Activated T-helper 1 cell treated with anti-CD3 and anti-CD28 coated beads, Interleukin-12 subunit alpha, Interleukin-12 subunit beta, Interleukin-2, Interleukin-4 antibody, amounts not matched to agents 30 ng/mL and 10 ng/mL and 1 ng/mL, durations not matched to agents 14 hours and 24 hours and 36 hours (primary cell): ENCODE measurements around the gene NEK10. TPM values are rescaled to one million over a fixed set of nuclear protein-coding genes. Genes with fewer than 3 reads are reported as not detected.
"Not testable (repeated sequence)": the region's sequence is repeated elsewhere in the genome, so short reads cannot be mapped to it uniquely, and the experiment has no call there.

Source experiments
- DNase-seq: peaks from one replicate; pipeline ENCODE4 v3.0.0; 2021; ENCODE audit warnings: low spot score
- H3K27ac Mint-ChIP-seq: one replicate; pipeline ENCODE4 v1.8.0; 2021; ENCODE audit warnings: mild to moderate bottlenecking, mixed read lengths
- H3K27me3 Mint-ChIP-seq: one replicate; pipeline ENCODE4 v1.8.0; 2022; ENCODE audit warnings: mild to moderate bottlenecking, moderate library complexity, mixed read lengths; ENCODE audit not compliant: insufficient read depth
- H3K36me3 Mint-ChIP-seq: one replicate; pipeline ENCODE4 v1.8.0; 2021; ENCODE audit warnings: low read depth, mixed read lengths
- H3K4me1 Mint-ChIP-seq: one replicate; pipeline ENCODE4 v1.8.0; 2021; ENCODE audit warnings: low read depth, mixed read lengths
- H3K4me3 Mint-ChIP-seq: one replicate; pipeline ENCODE4 v1.8.0; 2021; ENCODE audit warnings: mild to moderate bottlenecking, moderate library complexity, mixed read lengths
- H3K9me3 Mint-ChIP-seq: one replicate; pipeline ENCODE4 v1.8.0; 2021; ENCODE audit warnings: mixed read lengths
- intact Hi-C: fragments of 100-400 bp; cut with micrococcal nuclease; formaldehyde crosslinking; loops from one replicate; pipeline ENCODE4 v1.15.1; 2024
- total RNA-seq: library from RNA; stranded (reverse); gene quantifications from 2 replicates; pipeline ENCODE4 v1.2.3, GENCODE V29; 2022

NEK10 gene
- total RNA-seq, 1 donor from 2014 or later, result 0.57 TPM

DNA sequence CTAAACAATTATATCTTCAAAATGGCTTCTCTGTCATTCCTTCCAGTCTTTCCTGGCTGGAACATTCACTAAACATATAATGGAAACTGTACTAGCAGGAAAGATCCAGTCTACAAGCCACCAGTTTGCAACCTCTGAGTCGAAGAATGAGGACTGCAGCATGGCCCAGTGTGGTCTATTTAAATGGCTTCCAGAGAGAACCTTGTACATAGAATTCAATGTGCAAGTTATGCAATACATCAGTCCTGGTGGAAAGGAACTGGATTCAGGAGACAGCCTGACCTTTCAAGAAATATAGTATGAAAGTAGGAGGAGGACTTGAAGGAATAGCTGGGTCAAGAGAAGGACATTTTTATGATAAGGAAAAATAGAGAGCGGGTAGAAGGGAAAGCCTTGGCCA is 49.9 kb downstream of the NEK10 start:
- H3K36me3 Mint-ChIP-seq, result no peaks in the 10 kb centered on the region
- H3K4me1 Mint-ChIP-seq, result no peaks in the 10 kb centered on the region
- DNase-seq, result no peak
- H3K27me3 Mint-ChIP-seq, result no peaks in the 10 kb centered on the region
- no peaks in the 10 kb centered on the region for H3K9me3 Mint-ChIP-seq
- H3K27ac Mint-ChIP-seq, result no peak overlapping the region
- intact Hi-C loops, result no loop called here
- H3K4me3 Mint-ChIP-seq, result no peak overlapping the region

GRCh38 chr3:27317096-27317495 is 52.1 kb downstream of the NEK10 start:
- Mint-ChIP-seq H3K9me3 (no peaks in the 10 kb centered on the region), H3K27me3 (no peaks in the 10 kb centered on the region), H3K4me1 (no peaks in the 10 kb centered on the region), H3K27ac (no peak overlapping the region), H3K36me3 (no peaks in the 10 kb centered on the region), H3K4me3 (no peak overlapping the region)
- intact Hi-C loops, result no loop called here
- no peak for DNase-seq

DNA sequence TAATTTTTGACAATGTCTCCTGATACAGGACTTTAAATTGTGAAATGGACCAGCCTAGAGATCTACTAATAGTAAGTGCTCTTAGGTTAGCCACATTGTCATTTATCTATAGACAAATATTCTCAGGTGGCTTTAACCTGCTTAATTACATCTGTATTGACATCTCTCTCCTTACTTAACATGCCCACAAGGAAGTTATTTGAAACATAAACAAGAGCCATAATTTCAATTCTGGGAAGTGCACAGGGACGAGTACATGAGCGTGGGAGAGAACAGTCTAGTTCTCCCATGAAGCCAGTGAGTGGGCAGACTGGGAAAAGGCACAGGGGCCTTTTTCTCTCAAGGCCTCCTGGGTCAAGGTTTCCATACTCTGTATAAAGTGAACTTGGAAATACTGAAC is 54.2 kb downstream of the NEK10 start:
- intact Hi-C loops, result no loop called here
- peaks cover 6% of the 10 kb centered on the region for H3K27me3 Mint-ChIP-seq
- no peak for DNase-seq
- H3K4me3 Mint-ChIP-seq, result no peak overlapping the region
- H3K27ac Mint-ChIP-seq, result no peak overlapping the region
- H3K36me3 Mint-ChIP-seq, result no peaks in the 10 kb centered on the region
- no peaks in the 10 kb centered on the region for H3K9me3 Mint-ChIP-seq
- no peaks in the 10 kb centered on the region for H3K4me1 Mint-ChIP-seq

DNA sequence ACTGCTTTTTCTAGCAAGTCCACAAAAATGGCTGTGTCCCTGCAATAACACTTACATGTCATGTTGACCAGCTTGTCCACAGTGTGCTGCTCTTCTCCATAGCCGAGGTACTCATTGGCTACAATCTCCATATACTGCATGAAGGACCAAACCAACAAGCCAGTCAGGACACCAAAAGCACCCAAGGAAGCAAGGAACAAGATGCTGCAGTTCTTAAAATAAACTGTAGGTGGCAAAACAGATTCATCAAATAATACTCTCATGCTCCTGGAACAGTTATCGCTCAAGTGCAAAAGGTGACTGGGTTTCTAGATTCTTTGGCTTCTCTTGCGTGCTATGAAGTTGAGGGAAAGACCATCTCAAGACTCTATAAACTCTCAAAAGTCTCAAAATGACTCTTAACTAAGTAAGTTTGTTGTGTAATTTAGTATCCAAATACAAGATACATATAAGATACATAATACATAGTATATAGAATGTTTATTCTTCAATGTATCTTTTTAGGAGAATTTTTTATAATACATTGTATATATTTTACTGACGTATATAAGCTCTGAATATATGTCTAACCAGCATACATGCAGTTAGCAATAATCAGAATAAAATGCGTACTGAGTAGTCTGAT is 57.0 kb downstream of the NEK10 start:
- H3K9me3 Mint-ChIP-seq, result no peaks in the 10 kb centered on the region
- peaks cover 13% of the 10 kb centered on the region for H3K27me3 Mint-ChIP-seq
- H3K4me3 Mint-ChIP-seq, result no peak overlapping the region
- no peak for DNase-seq
- H3K36me3 Mint-ChIP-seq, result no peaks in the 10 kb centered on the region
- H3K27ac Mint-ChIP-seq, result no peak overlapping the region
- no peaks in the 10 kb centered on the region for H3K4me1 Mint-ChIP-seq
- intact Hi-C loops, result loop anchor here (1.0 to 5.0 kb wide), 4 partner anchors 45 to 1020 kb away; no protein-coding TSS in a partner anchor

DNA sequence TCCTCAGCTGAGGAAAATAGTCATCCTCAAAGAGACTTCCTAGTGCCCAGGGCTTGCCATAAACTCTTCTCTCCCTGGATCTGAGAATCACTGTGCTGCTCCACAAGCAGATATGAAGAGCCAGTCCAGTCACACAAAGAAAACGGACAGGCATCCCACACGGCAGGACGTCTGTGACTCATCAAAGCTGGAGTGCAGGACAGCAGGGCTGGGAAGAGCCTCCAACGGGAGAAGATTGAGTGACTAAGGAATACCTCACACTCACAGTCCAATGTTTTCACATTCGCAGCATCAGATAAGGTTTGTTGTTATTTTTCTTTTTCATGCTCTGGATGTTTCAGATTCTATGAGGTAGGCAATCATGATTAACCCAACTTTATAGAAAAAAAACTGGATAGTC is 57.8 kb downstream of the NEK10 start:
- H3K4me1 Mint-ChIP-seq, result no peaks in the 10 kb centered on the region
- no peaks in the 10 kb centered on the region for H3K36me3 Mint-ChIP-seq
- H3K9me3 Mint-ChIP-seq, result no peaks in the 10 kb centered on the region
- H3K27me3 Mint-ChIP-seq, result peaks cover 13% of the 10 kb centered on the region
- H3K4me3 Mint-ChIP-seq, result no peak overlapping the region
- H3K27ac Mint-ChIP-seq, result no peak overlapping the region
- no peak for DNase-seq
- intact Hi-C loops, result loop anchor here (5.0 kb wide), 2 partner anchors 46 to 1021 kb away; no protein-coding TSS in a partner anchor

- Mint-ChIP-seq H3K27me3 (peaks cover 13% of the 10 kb centered on the region), H3K4me3 (no peak overlapping the region), H3K27ac (no peak overlapping the region), H3K4me1 (no peaks in the 10 kb centered on the region), H3K9me3 (no peaks in the 10 kb centered on the region), H3K36me3 (no peaks in the 10 kb centered on the region)
- no peak for DNase-seq
- intact Hi-C loops, result loop anchor here (5.0 kb wide), 2 partner anchors 47 to 1022 kb away; no protein-coding TSS in a partner anchor
Observed at GRCh38 chr3:27310688-27311087, 58.5 kb downstream of the NEK10 start.

- no peaks in the 10 kb centered on the region for H3K4me1 Mint-ChIP-seq
- no peak for DNase-seq
- intact Hi-C loops, result no loop called here
- no peaks in the 10 kb centered on the region for H3K36me3 Mint-ChIP-seq
- H3K4me3 Mint-ChIP-seq, result no peak overlapping the region
- H3K9me3 Mint-ChIP-seq, result no peaks in the 10 kb centered on the region
- peaks cover 13% of the 10 kb centered on the region for H3K27me3 Mint-ChIP-seq
- no peak overlapping the region for H3K27ac Mint-ChIP-seq
Observed at GRCh38 chr3:27307566-27307965, 61.6 kb downstream of the NEK10 start.

GRCh38 chr3:27302891-27303290 is 66.3 kb downstream of the NEK10 start:
- peaks cover under 1% of the 10 kb centered on the region for H3K27me3 Mint-ChIP-seq
- intact Hi-C loops, result no loop called here
- H3K4me3 Mint-ChIP-seq, result no peak overlapping the region
- no peak for DNase-seq
- peaks cover 5% of the 10 kb centered on the region for H3K9me3 Mint-ChIP-seq
- no peak overlapping the region for H3K27ac Mint-ChIP-seq
- H3K4me1 Mint-ChIP-seq, result no peaks in the 10 kb centered on the region
- no peaks in the 10 kb centered on the region for H3K36me3 Mint-ChIP-seq

- H3K27ac Mint-ChIP-seq, H3K27me3 Mint-ChIP-seq, intact Hi-C loops, DNase-seq, H3K36me3 Mint-ChIP-seq, H3K9me3 Mint-ChIP-seq, H3K4me1 Mint-ChIP-seq, H3K4me3 Mint-ChIP-seq: not testable (repeated sequence)
Observed at GRCh38 chr3:27298981-27299380, 70.2 kb downstream of the NEK10 start.

- Mint-ChIP-seq H3K9me3 (no peaks in the 10 kb centered on the region), H3K27me3 (peaks cover 2% of the 10 kb centered on the region), H3K4me1 (no peaks in the 10 kb centered on the region), H3K27ac (no peak overlapping the region), H3K36me3 (no peaks in the 10 kb centered on the region), H3K4me3 (no peak overlapping the region)
- no peak for DNase-seq
- intact Hi-C loops, result no loop called here
Observed at GRCh38 chr3:27293939-27294338, 75.2 kb downstream of the NEK10 start.

GRCh38 chr3:27290760-27291159 is 78.4 kb downstream of the NEK10 start:
- Mint-ChIP-seq H3K36me3 (no peaks in the 10 kb centered on the region), H3K4me3 (no peak overlapping the region), H3K27ac (no peak overlapping the region), H3K27me3 (peaks cover 2% of the 10 kb centered on the region), H3K4me1 (no peaks in the 10 kb centered on the region), H3K9me3 (no peaks in the 10 kb centered on the region)
- intact Hi-C loops, result no loop called here
- DNase-seq, result no peak

DNA sequence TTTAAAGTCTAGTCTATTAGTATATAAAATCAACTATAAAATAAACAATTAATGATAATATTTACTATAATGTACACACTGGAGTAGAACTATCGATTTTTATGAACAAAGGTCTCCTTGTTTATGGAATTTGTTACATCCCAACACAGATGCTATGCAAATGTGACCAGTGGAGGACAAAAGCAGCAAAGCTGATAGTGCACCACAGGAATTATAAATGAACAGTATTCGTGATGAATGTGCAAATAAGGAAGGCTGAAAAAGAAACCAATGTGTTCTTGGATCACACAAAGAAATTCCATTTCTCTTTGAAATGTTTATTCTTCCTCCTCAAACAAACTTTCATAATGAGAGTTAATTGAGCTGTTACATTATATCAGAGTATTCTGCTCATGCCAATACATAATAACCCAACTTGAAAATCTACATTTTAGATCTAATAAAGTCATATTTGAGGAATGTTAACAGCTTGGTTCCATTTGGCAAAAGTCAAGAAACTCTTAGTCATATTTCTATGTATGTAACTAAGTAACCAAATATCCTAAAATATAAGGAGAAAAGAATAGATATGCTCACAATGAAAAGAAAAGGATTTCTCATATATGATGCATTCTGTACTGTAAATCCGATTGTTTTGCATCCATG is 79.3 kb downstream of the NEK10 start:
- peaks cover 2% of the 10 kb centered on the region for H3K27me3 Mint-ChIP-seq

DNA sequence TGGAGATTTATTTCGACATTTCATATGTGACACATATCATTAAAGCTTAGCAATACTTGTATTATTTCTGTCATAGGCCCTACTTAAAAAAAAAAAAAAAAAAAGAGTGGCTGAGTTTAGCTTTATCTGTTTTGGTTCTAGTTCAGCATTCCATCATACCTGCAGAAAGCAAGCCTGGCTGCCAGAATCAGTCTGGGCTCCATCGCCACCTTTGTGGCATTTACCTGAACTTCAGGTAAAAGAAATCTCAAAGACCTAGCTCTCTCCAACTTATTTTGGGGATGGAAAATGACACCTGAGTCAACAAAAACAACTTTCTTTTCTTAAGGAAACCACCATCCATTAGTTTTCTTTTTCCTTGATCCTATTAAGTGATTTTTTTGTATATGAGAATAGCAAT is 82.1 kb downstream of the NEK10 start:
- Mint-ChIP-seq H3K9me3 (no peaks in the 10 kb centered on the region), H3K36me3 (no peaks in the 10 kb centered on the region), H3K27me3 (peaks cover 2% of the 10 kb centered on the region), H3K27ac (no peak overlapping the region), H3K4me3 (no peak overlapping the region), H3K4me1 (no peaks in the 10 kb centered on the region)
- intact Hi-C loops, result no loop called here
- no peak for DNase-seq

More for the DNA sequence above, 79.3 kb downstream of the NEK10 start:
- no peak for DNase-seq
- H3K9me3 Mint-ChIP-seq, result no peaks in the 10 kb centered on the region
- H3K4me1 Mint-ChIP-seq, result no peaks in the 10 kb centered on the region
- intact Hi-C loops, result no loop called here
- H3K4me3 Mint-ChIP-seq, result no peak overlapping the region
- H3K27ac Mint-ChIP-seq, result no peak overlapping the region
- no peaks in the 10 kb centered on the region for H3K36me3 Mint-ChIP-seq
